GM18505 (cell line): Measurements from ENCODE around the gene CABP7.

ENCODE experiments used
- ATAC-seq: cut with Tn5 transposase; IDR thresholded peaks from one replicate; pipeline ENCODE4 v1.9.1; 2021; ENCODE audit not compliant: unreplicated experiment
- POLR2A ChIP-seq: IDR thresholded peaks from 4 replicates; pipeline ENCODE4 v1.6.1; 2011; ENCODE audit warnings: borderline replicate concordance; ENCODE audit not compliant: insufficient read depth, insufficient read length; ENCODE audit errors: extremely low read depth

The CABP7 gene

DNA sequence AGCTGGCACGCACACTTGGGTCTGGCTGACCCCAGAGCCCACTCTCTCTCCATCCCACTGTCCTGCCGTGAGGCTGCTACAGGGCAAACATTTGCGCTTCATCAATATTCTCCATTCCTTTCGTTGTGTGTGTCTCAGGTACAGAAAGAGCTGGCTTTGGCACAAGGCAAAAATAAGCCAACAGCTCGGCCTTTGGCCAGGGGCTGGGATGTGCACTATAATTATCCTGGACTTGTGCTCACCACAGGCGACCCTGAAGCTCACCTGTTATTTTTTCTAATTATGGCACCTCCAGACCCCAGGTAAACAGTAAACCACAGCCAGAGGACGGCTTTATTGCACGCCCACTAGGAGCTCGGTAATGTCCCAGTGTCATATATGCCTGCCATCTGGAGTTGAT, 36.1 kb downstream of the CABP7 start:
- no peak for TF ChIP-seq POLR2A

DNA sequence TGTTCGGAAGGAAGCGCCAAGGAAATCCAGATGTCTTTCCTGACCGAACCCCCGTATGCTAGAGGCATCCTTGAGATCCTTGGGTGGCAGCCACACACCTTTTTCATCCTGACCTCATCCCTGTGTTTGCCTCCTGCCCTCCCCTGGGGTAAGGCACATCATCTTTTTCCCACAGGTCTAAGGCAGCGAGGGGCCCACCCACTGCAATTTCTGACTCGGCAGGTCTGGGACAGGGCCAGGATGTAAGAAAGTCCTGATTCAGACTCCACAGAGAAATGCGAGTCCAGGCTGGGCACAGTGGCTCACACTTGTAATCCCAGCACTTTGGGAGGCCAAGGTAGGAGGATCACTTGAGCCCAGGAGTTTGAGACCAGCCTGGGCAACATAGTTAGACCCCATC, 36.5 kb downstream of the CABP7 start:
- no peak for TF ChIP-seq POLR2A
- no peak for ATAC-seq

More for the DNA sequence above, 36.1 kb downstream of the CABP7 start:
- no peak for ATAC-seq

DNA sequence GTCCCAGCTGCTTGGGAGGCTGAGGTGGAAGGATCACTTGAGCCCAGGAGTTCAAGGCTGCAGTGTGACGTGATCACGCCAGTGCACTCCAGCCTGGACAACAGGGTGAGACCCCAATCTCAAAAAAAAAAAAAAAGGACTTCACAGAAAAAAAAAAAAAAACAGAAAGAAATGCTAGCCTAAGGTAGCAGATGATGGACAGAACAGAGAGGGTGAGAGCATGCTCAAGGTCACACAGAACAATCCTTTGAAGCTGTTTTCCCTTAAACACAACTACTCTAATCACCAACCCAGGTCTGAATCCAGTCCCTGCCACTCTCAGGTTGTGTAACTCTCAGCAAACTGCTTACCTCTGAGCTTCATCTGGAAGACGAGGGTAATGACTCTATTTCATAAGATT, 37.3 kb downstream of the CABP7 start:
- TF ChIP-seq POLR2A, result no peak
- no peak for ATAC-seq

DNA sequence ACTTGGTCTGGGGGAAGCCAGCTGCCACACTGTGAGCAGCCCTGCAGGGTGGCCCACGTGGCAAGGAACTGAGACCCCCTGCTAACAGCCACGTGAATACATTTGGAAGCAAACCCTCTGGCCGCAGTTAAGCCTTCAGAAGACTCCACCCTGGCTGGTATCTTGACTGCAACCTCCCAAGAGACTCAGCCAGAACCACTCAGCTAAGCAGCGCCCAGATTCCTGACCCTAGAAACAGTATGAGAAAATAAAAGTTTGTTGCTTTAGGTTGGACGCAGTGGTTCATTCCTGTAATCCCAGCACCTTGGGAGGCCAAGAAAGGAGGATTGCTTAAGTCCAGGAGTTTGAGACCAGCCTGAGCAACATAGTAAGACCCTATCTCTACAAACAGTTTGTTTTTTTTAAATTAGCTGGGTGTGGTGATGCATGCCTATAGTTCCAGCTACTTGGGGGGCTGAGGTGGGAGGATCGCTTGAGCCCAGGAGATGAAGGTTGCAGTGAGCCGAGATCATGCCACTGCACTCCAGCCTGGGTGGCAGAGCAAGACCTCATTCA, 38.3 kb downstream of the CABP7 start:
- no peak for TF ChIP-seq POLR2A
- ATAC-seq, result no peak

DNA sequence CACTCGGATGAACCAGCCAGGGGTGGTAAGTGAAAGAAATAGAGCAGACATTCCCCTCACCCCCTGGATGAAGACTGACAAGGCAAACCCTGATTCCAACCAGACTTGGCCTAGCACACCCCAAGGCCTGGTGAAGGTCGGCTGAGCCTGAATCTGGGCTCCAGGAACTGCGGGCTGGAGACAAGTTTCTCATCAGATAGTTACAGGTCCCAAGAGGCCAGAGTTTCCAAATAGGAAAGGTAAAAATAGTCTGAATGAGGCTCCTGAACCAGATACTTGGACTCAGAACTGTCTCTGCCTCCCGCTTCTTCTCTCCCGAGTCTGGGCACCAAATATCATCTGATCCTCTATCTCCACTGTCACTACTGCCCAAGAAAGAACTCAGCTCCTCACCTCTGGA, 39.2 kb downstream of the CABP7 start:
- no peak for ATAC-seq
- TF ChIP-seq POLR2A, result no peak

DNA sequence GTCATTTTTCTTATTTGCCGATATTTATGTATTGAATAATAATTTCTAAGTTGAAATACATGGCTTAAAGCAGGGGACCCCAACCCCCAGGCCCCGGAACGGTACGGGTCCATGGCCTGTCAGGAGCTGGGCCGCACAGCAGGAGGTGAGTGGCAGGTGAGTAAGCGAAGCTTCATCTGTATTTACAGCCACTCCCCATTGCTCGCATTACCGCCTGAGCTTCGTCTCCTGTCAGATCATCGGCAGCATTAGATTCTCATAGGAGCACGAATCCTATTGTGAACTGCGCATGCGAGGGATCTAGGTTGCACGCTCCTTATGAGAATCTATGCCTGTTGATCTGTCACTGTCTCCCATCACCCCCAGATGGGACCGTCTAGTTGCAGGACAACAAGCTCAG, 42.5 kb downstream of the CABP7 start:
- TF ChIP-seq POLR2A, result no peak
- no peak for ATAC-seq

DNA sequence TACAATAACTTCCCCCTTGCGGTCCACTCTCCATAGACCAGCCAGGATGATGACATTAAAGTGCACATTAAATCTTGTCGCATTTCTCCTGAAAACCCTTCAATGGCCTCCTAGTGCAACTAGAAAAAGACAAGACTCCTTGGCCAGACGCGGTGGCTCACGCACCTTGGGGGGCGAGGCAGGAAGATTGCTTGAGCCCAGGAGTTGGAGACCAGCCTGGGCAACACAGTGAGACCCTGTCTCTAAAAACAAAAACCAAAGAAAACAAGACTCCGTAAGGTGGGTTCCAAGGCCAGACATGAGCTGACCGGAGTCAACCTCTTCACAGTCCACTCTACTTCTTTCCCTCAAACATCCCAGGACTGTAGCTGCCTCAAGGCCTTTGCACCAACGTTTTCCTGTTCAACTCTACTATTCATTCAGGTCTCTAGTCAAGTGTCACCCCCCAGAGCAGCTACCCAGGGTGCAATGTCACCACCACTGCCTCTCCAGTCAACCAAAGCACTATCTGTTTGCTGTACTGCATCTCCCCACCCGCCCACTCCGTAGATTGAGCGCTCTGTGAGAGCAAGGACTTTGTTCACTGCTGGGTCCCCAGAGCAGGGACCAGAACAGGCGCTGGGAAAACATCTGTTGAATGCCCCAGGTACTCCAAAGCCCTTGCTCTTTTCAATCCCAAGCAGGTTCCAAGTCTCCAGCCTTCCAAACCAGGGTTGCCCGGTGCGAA, 46.3 kb downstream of the CABP7 start:
- no peak for TF ChIP-seq POLR2A
- ATAC-seq, result peak; percentile 19

DNA sequence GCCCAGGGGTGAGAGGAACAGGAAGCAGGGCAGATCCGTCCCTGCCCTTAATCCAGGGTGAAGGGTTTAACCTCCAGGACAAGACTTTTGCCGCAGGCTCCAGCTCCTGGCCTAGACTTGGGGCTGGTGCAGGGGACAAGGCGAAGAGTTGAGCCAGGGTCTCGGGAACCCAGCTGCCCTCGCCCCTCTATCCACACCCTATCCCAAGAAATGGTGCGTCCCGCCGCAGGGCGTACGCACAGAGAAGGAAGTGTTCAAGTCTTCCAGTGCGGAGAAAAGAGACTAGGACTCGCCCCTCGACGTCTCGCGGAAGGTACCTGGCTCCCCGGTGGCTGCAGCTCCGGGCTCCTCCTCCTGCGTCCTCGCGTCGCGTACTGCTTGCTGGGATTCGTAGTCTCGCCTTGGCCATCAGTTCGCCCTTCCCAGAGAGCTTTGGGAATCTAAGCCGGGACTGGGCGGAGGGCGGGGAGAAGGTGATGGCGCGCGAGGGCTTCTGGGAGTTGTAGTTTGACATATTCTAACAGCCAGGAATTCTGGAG, 46.9 kb downstream of the CABP7 start, which contains the start of gene ZMAT5:
ZMAT5 (minus strand) TSS at position 376 of the 539 bp plus-strand sequence. CDS start 18,463 bp downstream, outside the sequence.
- peak; percentile 56 for TF ChIP-seq POLR2A
- peak; percentile 84 for ATAC-seq

DNA sequence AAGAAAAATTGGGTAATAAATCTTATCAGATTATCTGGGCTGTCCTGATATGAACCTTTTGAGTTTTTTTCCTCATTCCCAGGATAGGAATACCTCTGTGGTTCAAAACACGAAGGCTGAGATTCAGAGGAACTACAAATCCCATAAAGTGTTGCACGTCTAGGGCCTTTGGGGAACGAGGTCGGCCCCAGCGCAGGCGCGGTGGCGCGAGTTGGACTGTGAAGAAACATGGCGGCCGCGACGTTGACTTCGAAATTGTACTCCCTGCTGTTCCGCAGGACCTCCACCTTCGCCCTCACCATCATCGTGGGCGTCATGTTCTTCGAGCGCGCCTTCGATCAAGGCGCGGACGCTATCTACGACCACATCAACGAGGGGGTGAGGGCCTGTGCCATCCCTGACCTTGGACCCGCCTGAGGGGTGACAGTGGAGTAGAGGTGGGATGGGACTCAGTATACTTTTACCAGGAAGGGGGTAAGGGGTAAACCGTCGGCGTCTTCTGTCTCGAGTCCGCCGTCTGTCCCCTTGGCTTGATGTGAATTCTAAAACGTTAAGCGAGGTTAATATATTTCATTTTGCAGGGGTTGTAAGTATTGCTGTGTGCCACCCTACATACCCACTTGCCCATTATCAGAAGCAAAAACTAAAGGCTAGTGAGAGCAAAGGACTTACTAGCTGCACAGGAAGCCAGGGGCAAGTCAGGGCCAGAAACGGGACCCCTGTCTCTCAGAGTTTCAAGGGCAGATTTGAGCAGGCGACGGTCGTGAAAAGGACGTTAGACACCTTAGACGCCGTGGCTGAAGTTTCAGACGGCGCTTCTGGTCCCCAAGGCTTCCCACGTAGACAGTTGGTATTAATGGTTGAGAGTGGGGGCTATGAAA, 47.6 kb downstream of the CABP7 start, which contains the start of gene UQCR10:
UQCR10 (plus strand) TSS at position 199 of the 881 bp plus-strand sequence; CDS start at position 229, 30 bp downstream.
- peak; percentile 57 for ATAC-seq

DNA sequence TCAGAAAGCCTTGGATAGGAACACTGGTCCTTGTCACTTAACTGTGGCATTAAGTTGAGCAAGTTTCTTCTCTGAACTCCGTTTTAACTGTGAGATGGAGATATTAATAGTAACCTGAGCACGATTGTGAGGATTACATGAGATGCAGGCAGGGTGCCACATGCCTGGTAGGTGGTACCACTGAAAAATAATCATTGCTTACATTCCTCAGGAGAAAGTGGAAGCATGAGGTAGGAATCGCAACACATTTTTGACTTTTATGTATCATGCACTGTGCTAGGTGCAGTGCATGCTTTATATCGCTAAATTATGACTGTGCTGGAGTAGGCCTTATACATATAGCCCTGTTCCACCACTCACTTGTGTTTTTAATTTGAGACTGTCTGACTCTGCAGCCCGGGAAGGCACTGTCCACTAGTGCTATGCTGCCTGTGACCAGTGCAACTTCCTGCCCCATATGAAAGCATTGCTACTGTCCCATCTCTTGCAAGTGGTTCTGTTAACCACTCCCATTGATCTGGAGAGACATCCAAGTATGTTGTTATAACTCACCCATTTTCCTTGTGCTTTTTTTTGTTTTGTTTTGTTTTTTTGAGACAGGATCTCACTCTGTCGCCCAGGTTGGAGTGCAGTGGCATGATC, 48.4 kb downstream of the CABP7 start:
- no peak for TF ChIP-seq POLR2A
- ATAC-seq, result no peak

More for the DNA sequence above, 47.6 kb downstream of the CABP7 start, which contains the start of gene UQCR10:
- TF ChIP-seq POLR2A, result peak; percentile 89

DNA sequence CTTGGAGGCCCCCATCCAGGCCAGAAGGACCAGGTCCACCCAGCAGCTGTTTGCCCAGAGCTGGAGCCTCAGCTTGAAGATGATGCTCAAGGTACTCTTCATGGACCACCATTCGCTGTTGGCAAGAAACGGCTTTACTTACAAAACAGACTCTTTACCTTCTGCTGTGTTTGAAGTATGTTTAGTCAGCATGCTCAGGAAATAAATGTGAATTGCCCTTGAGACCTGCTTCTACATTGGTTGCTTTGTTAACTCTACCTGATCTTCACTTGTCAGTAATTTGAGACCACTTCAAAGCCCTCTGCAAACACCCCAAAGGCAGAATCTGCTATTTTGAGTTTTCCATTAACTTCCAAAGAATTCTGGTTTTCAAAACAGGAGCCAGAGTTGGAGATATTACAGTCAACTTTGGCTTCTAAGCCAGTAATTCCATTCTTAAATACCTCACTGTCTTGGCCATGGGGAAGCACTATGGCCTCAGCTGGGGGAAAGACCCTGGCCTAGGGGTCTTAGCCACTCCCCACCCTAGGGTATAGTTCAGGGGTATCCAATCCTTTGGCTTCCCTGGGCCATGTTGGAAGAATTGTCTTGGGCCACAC, 50.0 kb downstream of the CABP7 start:
- ATAC-seq, result no peak
- no peak for TF ChIP-seq POLR2A

DNA sequence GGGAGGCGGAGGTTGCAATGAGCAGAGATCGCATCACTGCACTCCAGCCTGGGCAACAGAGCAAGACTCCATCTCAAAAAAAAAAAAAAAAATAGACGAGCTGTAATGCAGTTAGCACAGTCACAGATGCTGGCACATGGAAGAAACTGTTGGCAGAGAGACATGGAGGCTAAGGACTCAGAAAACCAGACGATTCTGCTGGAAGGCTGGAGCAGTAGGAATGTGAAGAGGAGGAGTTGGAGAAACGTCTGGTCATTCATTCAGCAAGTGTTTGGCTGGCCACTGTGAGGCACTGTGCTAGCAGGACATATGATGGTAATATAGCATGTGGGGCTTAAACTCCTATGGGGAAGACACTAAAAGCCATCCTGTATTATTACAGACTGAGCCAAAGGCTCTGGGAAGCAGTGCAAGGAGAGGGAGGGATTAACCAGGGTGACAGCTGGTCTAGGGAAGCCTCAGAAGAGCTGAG, 52.4 kb downstream of the CABP7 start:
- no peak for TF ChIP-seq POLR2A

DNA sequence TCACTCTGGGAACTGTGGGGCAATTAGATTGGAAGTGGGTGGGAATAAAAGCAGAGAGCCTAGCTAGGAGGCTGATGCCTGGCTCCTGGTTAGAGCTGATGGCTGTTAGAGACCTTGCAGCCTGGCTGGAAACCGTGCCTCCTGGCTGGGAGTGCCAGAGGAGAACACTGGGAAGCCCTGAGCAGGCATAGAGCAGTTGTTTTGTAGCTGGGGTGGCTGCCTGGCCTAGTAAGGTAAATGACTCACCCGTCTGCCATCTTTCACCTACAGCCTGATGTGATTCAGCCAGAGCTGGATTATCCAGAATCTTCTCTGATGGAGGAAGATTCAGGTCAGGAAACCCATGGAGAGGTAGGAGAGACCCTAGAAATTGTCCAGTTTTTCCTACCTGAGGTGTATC, 53.4 kb downstream of the CABP7 start:
- TF ChIP-seq POLR2A, result no peak
- no peak for ATAC-seq

More for the DNA sequence above, 52.4 kb downstream of the CABP7 start:
- ATAC-seq, result no peak

DNA sequence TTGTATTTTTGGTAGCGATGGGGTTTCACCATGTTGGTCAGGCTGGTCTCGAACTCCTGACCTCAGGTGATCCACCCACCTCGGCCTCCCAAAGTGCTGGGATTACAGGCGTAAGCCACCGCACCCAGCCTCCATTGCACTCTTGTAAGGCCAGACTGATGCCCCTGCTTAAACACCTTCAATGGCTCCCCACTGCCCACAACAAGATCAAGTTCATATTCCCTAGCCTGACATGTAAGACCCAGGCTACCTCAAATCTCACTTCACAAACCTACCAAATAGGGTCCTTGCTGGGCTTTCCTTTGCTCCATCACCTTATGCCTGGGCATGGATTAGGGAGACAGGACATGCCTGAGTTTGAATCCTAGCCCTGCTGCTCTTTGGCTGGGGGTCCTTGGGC, 60.4 kb downstream of the CABP7 start:
- ATAC-seq, result no peak
- no peak for TF ChIP-seq POLR2A
